DMS153 (cell line): ENCODE measurements around the gene AMPD3.

ENCODE experiments used
- DNase-seq: peaks from one replicate; lab custom pipeline; 2025; lab: John Stamatoyannopoulos, UW

AMPD3 gene

GRCh38 chr11:10503777-10504480 lies 48.9 kb downstream of the AMPD3 start:
- DNase-seq, result no peak

- DNase-seq, result no peak
Observed at GRCh38 chr11:10504490-10504889, 49.4 kb downstream of the AMPD3 start.

GRCh38 chr11:10505278-10506007 lies 50.4 kb downstream of the AMPD3 start:
- DNase-seq, result no peak

- DNase-seq, result no peak
Observed at GRCh38 chr11:10506008-10506370, 50.9 kb downstream of the AMPD3 start.

GRCh38 chr11:10511181-10511621 lies 56.1 kb downstream of the AMPD3 start:
- no peak for DNase-seq

- no peak for DNase-seq
Observed at GRCh38 chr11:10514202-10514601, 59.1 kb downstream of the AMPD3 start.

- no peak for DNase-seq
Observed at GRCh38 chr11:10514709-10515108, 59.6 kb downstream of the AMPD3 start.

- no peak for DNase-seq
Observed at GRCh38 chr11:10515418-10515817, 60.4 kb downstream of the AMPD3 start.

GRCh38 chr11:10518123-10518522 lies 63.1 kb downstream of the AMPD3 start:
- DNase-seq, result no peak

- DNase-seq, result no peak
Observed at GRCh38 chr11:10518891-10519290, 63.8 kb downstream of the AMPD3 start.

GRCh38 chr11:10519630-10520029 lies 64.6 kb downstream of the AMPD3 start:
- no peak for DNase-seq

GRCh38 chr11:10520562-10520961 lies 65.5 kb downstream of the AMPD3 start:
- no peak for DNase-seq

GRCh38 chr11:10522276-10522675 lies 67.2 kb downstream of the AMPD3 start:
- DNase-seq, result no peak

GRCh38 chr11:10522921-10523320 lies 67.9 kb downstream of the AMPD3 start:
- DNase-seq, result no peak

GRCh38 chr11:10524471-10524870 lies 69.4 kb downstream of the AMPD3 start:
- no peak for DNase-seq

GRCh38 chr11:10526974-10527918 lies 72.2 kb downstream of the AMPD3 start:
- DNase-seq, result no peak

GRCh38 chr11:10528121-10528520 lies 73.1 kb downstream of the AMPD3 start:
- no peak for DNase-seq

GRCh38 chr11:10529279-10529678 lies 74.2 kb downstream of the AMPD3 start:
- DNase-seq, result no peak

GRCh38 chr11:10532526-10532925 lies 77.5 kb downstream of the AMPD3 start:
- DNase-seq, result no peak

GRCh38 chr11:10533323-10533722 lies 78.3 kb downstream of the AMPD3 start:
- DNase-seq, result no peak

GRCh38 chr11:10534316-10534715 lies 79.3 kb downstream of the AMPD3 start:
- DNase-seq, result no peak

GRCh38 chr11:10537600-10537999 lies 82.5 kb downstream of the AMPD3 start:
- DNase-seq, result no peak

GRCh38 chr11:10538924-10539323 lies 83.9 kb downstream of the AMPD3 start:
- DNase-seq, result no peak
